ENCODE data around the gene TPK1. TPM values are rescaled to one million over a fixed set of nuclear protein-coding genes. Genes with fewer than 3 reads are reported as not detected.

TPK1 gene
- total RNA-seq, 2 donors from 2014 or later: 20.3 to 21.7 TPM

- ATAC-seq: no peak
Observed at GRCh38 chr7:144513334-144513733, 322.5 kb downstream of the TPK1 start.

GRCh38 chr7:144510621-144511020, 325.2 kb downstream of the TPK1 start:
- peaks cover 8% of the 10 kb centered on the region for H3K36me3 Mint-ChIP-seq (ENCODE audit: low read depth)
- H3K4me1 Mint-ChIP-seq: no peaks in the 10 kb centered on the region

More at GRCh38 chr7:144513334-144513733, 322.5 kb downstream of the TPK1 start:
- Mint-ChIP-seq H3K27ac (no peak overlapping the region), H3K4me3 (no peak overlapping the region), H3K4me1 (peaks cover 12% of the 10 kb centered on the region), H3K36me3 (ENCODE audit: low read depth) (peaks cover 6% of the 10 kb centered on the region), H3K27me3 (no peaks in the 10 kb centered on the region)
- DNase-seq: no peak
- H3K9me3 ChIP-seq (ENCODE audit: control insufficient read depth, low read length, poor library complexity, severe bottlenecking): no peaks in the 10 kb centered on the region

DNA sequence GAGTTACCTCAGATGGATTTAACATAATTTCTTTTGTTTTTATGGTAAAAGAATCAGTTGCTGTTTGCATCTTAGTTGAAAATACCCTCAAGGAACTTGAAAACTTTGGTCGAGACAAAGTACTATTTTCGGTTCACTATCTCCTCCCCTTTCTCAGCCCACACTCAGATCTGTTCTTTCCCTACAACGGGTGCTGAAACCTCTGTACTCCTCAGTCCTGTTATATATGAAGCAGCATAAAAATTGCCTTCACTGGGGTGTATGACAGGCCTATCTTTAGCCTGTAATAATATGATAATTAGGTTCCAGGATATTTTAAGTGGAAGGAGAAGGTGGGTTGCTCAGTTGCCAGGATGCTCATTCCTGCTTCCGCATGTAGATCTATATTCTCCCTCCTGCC, 327.2 kb downstream of the TPK1 start:
- no peaks in the 10 kb centered on the region for H3K4me1 Mint-ChIP-seq
- ATAC-seq: no peak
- no peak overlapping the region for H3K4me3 Mint-ChIP-seq
- no peaks in the 10 kb centered on the region for H3K27me3 Mint-ChIP-seq
- no peak for DNase-seq
- H3K9me3 ChIP-seq (ENCODE audit: control insufficient read depth, low read length, poor library complexity, severe bottlenecking): no peaks in the 10 kb centered on the region
- no peak overlapping the region for H3K27ac Mint-ChIP-seq
- H3K36me3 Mint-ChIP-seq (ENCODE audit: low read depth): peaks cover 8% of the 10 kb centered on the region

More at GRCh38 chr7:144510621-144511020, 325.2 kb downstream of the TPK1 start:
- no peak overlapping the region for H3K27ac Mint-ChIP-seq
- H3K27me3 Mint-ChIP-seq: no peaks in the 10 kb centered on the region
- DNase-seq (no peak), ATAC-seq (no peak)
- H3K4me3 Mint-ChIP-seq: no peak overlapping the region
- no peaks in the 10 kb centered on the region for H3K9me3 ChIP-seq (ENCODE audit: control insufficient read depth, low read length, poor library complexity, severe bottlenecking)

DNA sequence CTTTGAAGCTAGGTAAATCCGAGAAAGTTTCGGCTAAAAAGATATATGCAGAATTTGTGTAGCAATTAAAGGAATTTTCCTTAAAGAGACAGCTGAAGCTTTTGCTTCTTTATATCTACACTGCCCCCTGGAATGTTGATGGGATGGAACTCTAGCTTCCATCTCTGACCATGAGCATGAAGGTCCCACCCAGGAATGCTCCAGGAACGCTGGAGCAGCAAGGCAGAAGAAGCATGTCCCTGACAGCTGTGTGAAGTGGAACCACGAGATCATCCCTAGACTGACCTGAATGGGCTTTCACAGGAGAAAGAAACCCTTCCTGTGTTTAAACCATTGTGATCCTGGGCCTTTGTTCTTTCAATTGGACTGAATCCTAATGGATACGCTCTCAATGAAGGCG, 332.6 kb downstream of the TPK1 start:
- no peaks in the 10 kb centered on the region for H3K9me3 ChIP-seq (ENCODE audit: control insufficient read depth, low read length, poor library complexity, severe bottlenecking)
- Mint-ChIP-seq H3K27ac (no peak overlapping the region), H3K36me3 (ENCODE audit: low read depth) (peaks cover 2% of the 10 kb centered on the region), H3K4me1 (no peaks in the 10 kb centered on the region), H3K27me3 (no peaks in the 10 kb centered on the region), H3K4me3 (no peak overlapping the region)
- DNase-seq (no peak), ATAC-seq (no peak)

DNA sequence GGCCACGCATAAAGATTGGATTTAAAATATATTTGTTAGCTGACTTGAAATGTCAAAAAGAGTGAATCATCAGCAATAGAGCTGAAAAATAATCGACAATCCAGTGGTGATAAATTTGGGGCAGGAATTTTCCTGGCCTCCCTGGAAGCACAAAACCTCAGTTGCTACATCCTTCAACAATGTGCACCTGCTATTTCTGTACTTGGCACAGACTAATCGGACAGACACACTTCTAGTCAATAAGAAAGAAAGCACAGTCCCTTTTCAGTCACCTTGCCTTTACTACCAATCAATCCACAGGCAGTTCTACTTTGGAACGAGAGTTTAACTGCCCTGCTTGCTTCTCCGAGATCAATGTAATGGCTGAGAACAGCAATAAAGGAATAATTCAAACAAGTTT, 335.6 kb downstream of the TPK1 start:
- no peak for DNase-seq
- H3K9me3 ChIP-seq (ENCODE audit: control insufficient read depth, low read length, poor library complexity, severe bottlenecking): no peaks in the 10 kb centered on the region
- H3K36me3 Mint-ChIP-seq (ENCODE audit: low read depth): no peaks in the 10 kb centered on the region
- no peaks in the 10 kb centered on the region for H3K4me1 Mint-ChIP-seq
- H3K27me3 Mint-ChIP-seq: no peaks in the 10 kb centered on the region
- ATAC-seq: no peak
- H3K27ac Mint-ChIP-seq: no peak overlapping the region
- no peak overlapping the region for H3K4me3 Mint-ChIP-seq

DNA sequence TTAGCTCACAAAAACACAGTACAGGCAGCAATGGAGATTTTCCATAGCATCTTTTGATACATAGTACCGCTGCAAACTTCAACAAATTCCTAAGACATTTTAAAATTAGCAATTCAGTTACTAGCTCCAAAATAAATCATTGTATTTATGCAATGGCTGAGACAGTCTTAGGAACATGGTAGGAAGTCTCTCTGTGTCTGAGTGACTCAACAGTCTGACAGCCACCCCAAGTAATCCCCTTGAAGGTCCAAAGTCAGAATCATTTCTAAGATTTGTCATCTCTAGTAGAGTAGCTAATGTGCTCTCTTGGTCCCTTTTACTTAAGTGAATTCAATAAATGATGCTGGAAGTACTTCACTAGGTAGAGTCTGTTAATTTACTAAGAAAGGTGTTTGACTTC, 338.6 kb downstream of the TPK1 start:
- no peak for ATAC-seq
- H3K4me3 Mint-ChIP-seq: no peak overlapping the region
- H3K27me3 Mint-ChIP-seq: no peaks in the 10 kb centered on the region
- H3K27ac Mint-ChIP-seq: no peak overlapping the region
- H3K4me1 Mint-ChIP-seq: no peaks in the 10 kb centered on the region
- H3K9me3 ChIP-seq (ENCODE audit: control insufficient read depth, low read length, poor library complexity, severe bottlenecking): no peaks in the 10 kb centered on the region
- no peaks in the 10 kb centered on the region for H3K36me3 Mint-ChIP-seq (ENCODE audit: low read depth)
- DNase-seq: no peak

GRCh38 chr7:144494355-144494754, 341.5 kb downstream of the TPK1 start:
- Mint-ChIP-seq H3K27me3 (no peaks in the 10 kb centered on the region), H3K4me1 (no peaks in the 10 kb centered on the region), H3K4me3 (no peak overlapping the region), H3K36me3 (ENCODE audit: low read depth) (peaks cover 8% of the 10 kb centered on the region), H3K27ac (no peak overlapping the region)
- DNase-seq (no peak), ATAC-seq (no peak)
- H3K9me3 ChIP-seq (ENCODE audit: control insufficient read depth, low read length, poor library complexity, severe bottlenecking): no peaks in the 10 kb centered on the region

- Mint-ChIP-seq H3K36me3 (ENCODE audit: low read depth) (peaks cover 8% of the 10 kb centered on the region), H3K27ac (no peak overlapping the region)
- ATAC-seq: no peak
Observed at GRCh38 chr7:144489504-144489903, 346.3 kb downstream of the TPK1 start.

DNA sequence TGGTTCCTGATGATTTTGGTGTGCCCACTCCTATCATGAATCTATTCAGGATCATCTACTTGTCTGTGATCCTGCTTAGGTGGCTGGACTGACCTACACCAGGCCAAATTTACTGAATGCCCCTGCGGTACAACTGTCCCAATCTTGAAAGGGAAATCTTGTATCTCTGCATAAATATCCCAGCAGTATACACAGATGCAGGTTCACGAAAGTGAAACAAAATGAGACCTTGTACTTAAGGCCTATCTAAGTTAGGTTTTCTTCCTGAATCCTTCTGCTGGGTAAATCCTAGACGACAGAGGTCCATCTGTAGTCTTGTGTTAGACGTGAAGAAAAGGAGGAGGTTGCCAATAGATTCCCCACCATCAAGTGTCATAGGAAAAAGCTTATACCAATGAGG, 346.9 kb downstream of the TPK1 start:
- ATAC-seq: no peak
- peaks cover 8% of the 10 kb centered on the region for H3K36me3 Mint-ChIP-seq (ENCODE audit: low read depth)
- H3K27ac Mint-ChIP-seq: no peak overlapping the region
- no peaks in the 10 kb centered on the region for H3K27me3 Mint-ChIP-seq
- no peaks in the 10 kb centered on the region for H3K9me3 ChIP-seq (ENCODE audit: control insufficient read depth, low read length, poor library complexity, severe bottlenecking)
- no peak overlapping the region for H3K4me3 Mint-ChIP-seq
- H3K4me1 Mint-ChIP-seq: no peaks in the 10 kb centered on the region
- no peak for DNase-seq

More at GRCh38 chr7:144489504-144489903, 346.3 kb downstream of the TPK1 start:
- Mint-ChIP-seq H3K4me1 (no peaks in the 10 kb centered on the region), H3K4me3 (no peak overlapping the region), H3K27me3 (no peaks in the 10 kb centered on the region)
- H3K9me3 ChIP-seq (ENCODE audit: control insufficient read depth, low read length, poor library complexity, severe bottlenecking): no peaks in the 10 kb centered on the region
- DNase-seq: no peak

DNA sequence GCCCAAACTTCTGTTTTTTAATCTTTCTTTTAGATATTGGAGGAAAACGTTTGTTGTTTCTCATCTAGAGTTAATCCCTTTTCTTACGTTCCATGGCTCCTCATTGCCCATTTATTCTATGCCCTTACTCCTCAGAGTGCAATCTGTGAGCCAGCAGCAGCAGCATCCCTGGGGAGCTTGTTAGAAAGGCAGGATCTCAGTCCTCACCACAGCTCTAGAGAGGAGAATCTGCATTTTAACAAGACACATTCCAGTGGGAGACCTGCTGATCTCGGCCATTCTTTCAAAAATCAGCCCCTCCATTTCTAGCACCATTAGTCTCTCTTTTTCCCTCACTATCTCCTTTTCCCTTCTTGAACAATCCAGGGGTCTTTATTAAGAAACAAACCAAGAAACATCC, 348.0 kb downstream of the TPK1 start:
- no peaks in the 10 kb centered on the region for H3K4me1 Mint-ChIP-seq
- ATAC-seq (no peak), DNase-seq (no peak)
- peaks cover 8% of the 10 kb centered on the region for H3K36me3 Mint-ChIP-seq (ENCODE audit: low read depth)
- H3K9me3 ChIP-seq (ENCODE audit: control insufficient read depth, low read length, poor library complexity, severe bottlenecking): no peaks in the 10 kb centered on the region
- H3K27me3 Mint-ChIP-seq: no peaks in the 10 kb centered on the region
- no peak overlapping the region for H3K27ac Mint-ChIP-seq
- no peak overlapping the region for H3K4me3 Mint-ChIP-seq

DNA sequence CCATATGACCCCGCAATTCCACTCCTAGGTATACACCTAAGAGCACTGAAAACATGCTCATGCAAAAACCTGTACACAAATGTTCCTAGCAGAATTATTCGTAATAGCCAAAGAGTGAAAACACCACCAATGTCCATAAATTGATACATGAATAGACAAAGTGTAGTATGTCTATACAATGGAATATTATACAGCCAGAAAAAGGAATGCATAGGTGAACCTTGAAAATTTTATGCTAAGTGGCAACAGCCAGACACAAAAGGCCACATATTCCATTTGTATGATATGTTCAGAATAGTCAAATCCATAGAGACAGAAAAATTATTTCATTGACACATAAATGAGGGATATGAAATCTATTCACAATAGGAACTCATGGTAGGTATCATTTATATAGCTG, 351.4 kb downstream of the TPK1 start:
- Mint-ChIP-seq H3K4me1 (no peaks in the 10 kb centered on the region), H3K4me3 (no peak overlapping the region), H3K27ac (no peak overlapping the region), H3K36me3 (ENCODE audit: low read depth) (no peaks in the 10 kb centered on the region), H3K27me3 (no peaks in the 10 kb centered on the region)
- DNase-seq: no peak
- H3K9me3 ChIP-seq (ENCODE audit: control insufficient read depth, low read length, poor library complexity, severe bottlenecking): no peaks in the 10 kb centered on the region
- ATAC-seq: no peak

DNA sequence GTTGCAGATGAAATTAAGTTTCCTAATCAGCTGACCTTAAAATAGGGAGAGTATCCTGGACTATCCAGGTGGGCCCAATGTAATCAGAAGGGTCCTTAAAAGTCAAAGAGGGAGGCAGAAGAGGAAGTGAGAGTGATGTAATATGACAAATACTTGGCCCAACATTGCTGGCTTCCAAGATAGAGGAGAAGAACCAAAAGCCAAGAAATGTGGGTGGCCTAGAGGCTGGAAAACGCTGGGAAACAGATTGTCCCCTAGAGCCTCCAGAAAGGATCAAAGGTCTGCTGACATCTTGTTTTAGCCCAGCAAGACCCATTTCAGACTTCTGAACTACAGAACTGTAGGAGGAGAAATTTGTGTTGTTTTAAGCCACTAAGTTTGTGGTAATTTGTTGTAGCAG, 352.7 kb downstream of the TPK1 start:
- Mint-ChIP-seq H3K27me3 (no peaks in the 10 kb centered on the region), H3K27ac (no peak overlapping the region), H3K4me1 (no peaks in the 10 kb centered on the region), H3K36me3 (ENCODE audit: low read depth) (no peaks in the 10 kb centered on the region), H3K4me3 (no peak overlapping the region)
- DNase-seq (no peak), ATAC-seq (no peak)
- H3K9me3 ChIP-seq (ENCODE audit: control insufficient read depth, low read length, poor library complexity, severe bottlenecking): no peaks in the 10 kb centered on the region

DNA sequence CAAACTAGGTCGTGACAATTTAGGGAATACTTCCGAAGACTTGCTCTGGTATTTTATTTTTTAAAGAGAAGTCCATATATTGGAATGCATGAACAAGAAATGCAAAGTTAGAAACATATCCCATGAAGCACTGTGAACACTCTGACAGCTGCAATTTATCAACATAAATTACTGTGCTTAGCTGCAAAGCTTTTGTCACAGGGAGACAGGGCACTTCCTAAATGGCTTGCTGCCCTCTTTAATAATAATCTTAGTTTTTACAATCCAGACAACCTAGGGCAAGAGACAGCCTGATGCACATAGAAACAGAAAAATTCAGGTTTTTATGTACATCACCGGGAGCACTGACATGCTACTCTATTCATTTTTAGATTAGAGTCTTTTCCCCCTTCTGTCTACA, 354.0 kb downstream of the TPK1 start:
- H3K9me3 ChIP-seq (ENCODE audit: control insufficient read depth, low read length, poor library complexity, severe bottlenecking): no peaks in the 10 kb centered on the region
- Mint-ChIP-seq H3K4me1 (no peaks in the 10 kb centered on the region), H3K36me3 (ENCODE audit: low read depth) (no peaks in the 10 kb centered on the region), H3K4me3 (no peak overlapping the region), H3K27me3 (no peaks in the 10 kb centered on the region), H3K27ac (no peak overlapping the region)
- ATAC-seq (no peak), DNase-seq (no peak)

GRCh38 chr7:144477348-144477747, 358.5 kb downstream of the TPK1 start:
- DNase-seq (no peak), ATAC-seq (no peak)
- no peaks in the 10 kb centered on the region for H3K27me3 Mint-ChIP-seq
- H3K27ac Mint-ChIP-seq: no peak overlapping the region
- H3K9me3 ChIP-seq (ENCODE audit: control insufficient read depth, low read length, poor library complexity, severe bottlenecking): no peaks in the 10 kb centered on the region
- no peaks in the 10 kb centered on the region for H3K36me3 Mint-ChIP-seq (ENCODE audit: low read depth)
- no peak overlapping the region for H3K4me3 Mint-ChIP-seq
- H3K4me1 Mint-ChIP-seq: no peaks in the 10 kb centered on the region
